AG08396 (cell line): ENCODE measurements around the gene FAM170B.

Experiments
- DNase-seq: peaks from one replicate; pipeline ENCODE4 v3.0.0; 2012; ENCODE audit warnings: low spot score, mixed read lengths

FAM170B gene

DNA sequence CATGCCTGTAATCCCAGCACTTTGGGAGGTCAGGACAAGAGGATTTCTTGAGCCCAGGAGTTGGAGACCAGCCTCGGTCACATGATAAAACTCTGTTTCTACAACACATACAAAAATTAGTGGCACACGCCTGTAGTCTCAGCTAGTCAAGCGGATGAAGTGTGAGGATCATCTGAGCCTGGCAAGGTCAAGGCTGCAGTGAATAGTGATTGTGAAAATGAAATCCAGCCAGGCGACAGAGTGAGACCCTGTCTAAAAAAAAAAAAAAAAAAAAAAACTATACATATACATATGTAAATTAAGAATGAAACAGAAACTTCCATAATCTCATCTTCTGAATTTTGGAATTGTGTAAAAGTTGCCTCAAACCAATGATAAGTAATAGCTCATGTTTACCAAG is 18.2 kb upstream of the FAM170B start:
- no peak for DNase-seq

- no peak for DNase-seq
Measured at GRCh38 chr10:49151481-49151880, 17.7 kb upstream of the FAM170B start.

- no peak for DNase-seq
Measured at GRCh38 chr10:49151025-49151445, 17.2 kb upstream of the FAM170B start.

GRCh38 chr10:49150426-49150825 is 16.6 kb upstream of the FAM170B start:
- DNase-seq, result no peak

GRCh38 chr10:49149881-49150280 is 16.1 kb upstream of the FAM170B start:
- DNase-seq, result no peak

GRCh38 chr10:49144058-49144720 is 10.4 kb upstream of the FAM170B start:
- DNase-seq, result peak; percentile 39

- DNase-seq, result no peak
Measured at GRCh38 chr10:49143249-49143648, 9.4 kb upstream of the FAM170B start.

DNA sequence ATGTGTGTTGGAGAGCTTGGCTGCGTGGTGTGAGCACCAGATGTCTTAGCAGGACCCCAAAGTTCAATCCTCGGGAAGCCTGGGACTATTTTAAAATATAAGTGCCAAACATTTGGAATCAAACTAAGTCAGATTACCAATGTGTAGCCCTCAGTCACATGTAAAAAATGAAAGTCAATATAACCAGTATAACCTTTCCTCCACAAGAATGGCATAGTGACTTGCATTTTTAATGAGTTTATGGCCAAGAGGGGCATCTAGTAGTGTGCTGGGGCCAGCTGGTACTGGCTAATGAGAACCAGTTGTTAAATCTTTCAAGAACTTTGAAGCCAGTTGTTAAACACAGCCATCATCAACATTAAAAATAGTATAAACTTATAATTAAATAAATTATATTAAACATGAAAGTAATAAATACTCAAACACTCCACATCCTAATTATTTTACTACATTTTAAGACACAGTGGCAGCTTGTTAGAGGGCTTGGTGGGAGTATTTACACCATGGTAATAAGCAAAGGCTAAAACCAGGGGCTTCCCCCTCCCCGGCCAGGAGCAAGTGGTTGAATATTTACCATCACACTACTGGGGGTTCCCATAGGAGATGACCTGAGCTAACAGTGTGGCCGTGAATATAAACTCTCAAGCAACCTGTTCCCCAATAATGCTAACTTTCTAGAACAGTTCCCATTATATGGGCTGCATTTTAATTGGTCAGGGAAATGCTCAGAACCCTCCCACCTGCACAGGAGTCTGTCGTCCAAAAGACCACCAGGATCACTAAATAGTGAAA is 7.9 kb upstream of the FAM170B start:
- no peak for DNase-seq

DNA sequence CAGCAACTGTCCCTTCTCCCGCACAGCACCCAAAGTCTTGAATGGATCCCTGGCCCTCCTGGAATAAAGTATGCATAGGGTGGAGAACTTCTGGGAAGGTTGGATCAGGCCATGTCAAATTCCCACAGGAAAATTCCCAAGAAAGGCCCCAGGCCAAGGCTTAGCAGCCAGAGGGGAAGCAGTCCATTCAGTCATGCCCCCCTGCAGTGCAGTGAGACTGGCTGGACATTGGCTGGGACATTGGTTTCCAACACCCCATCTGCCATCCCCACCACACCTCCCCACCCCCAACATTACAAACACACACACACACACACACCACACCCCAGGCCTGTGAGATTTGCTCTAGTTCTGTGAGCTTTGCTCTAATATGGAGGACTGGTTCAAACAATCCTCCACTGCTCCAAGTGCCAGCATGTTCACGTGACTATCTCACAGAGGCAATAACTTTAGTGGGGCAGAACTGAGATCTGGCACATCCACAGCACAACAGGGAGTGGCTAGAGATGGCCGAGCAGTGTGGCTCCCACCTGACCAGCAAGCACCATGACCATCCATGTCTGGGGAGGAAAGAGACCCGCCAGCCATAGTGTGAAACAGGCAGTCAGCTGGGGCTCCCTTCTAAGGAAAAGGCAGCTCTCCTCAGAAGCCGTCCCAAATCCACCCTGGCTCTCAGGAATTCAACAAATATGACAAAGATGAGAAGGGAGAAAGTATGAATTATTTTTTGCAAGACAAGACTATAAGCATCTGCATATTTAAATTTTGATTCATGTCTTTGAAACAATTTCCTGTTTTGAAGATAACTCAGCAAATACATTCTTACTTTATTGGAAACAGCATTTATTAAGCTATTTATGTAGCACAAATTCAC is 6.7 kb upstream of the FAM170B start:
- no peak for DNase-seq

DNA sequence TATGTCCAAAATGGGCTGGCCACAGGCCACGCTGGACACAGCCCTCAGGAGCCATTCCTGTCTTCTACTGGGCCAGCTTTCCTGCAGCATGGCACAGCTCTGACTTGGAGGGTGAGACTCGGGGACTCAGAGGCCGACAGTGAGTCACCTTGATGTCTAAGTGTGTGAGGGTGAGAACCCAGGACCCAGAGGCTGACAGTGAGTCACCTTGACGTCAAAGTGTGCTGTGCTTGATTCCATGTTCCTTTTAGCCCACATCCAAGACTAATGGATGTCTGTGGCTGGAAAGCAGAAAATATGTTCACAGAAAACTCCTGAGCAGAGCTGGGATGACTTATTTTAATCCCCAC is 6.0 kb upstream of the FAM170B start:
- DNase-seq, result peak; percentile 83

GRCh38 chr10:49139028-49139845 is 5.4 kb upstream of the FAM170B start:
- DNase-seq, result peak; percentile 58

DNA sequence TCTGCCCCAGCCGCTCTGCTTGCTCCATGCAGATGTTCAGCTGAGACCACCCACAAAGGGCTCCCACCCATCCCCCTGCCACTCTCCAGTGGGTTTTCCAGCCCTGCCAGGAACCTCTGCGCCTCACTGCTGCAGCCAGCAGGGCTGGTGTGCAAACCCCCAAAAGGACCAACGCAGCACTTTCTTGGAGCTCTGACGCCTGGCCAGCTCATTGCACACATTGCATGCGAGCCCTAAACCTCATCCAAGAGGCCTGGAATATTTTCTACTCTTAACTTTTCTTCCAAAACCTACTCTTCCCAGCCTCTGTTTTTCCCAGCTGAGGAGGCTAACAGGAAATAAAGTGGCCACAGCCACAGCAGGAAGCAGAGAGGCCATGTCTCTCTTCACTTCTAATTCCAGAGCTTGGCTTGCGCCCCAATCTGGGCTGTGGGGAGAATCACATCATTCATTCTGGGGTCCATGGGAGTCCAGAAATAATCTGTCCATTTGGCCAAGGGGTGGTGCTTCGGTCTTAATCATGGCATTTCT is 4.6 kb upstream of the FAM170B start:
- DNase-seq, result peak; percentile 76

GRCh38 chr10:49136525-49136924 is 2.7 kb upstream of the FAM170B start:
- no peak for DNase-seq

- peak; percentile 32 for DNase-seq
Measured at GRCh38 chr10:49135575-49136313, 1.9 kb upstream of the FAM170B start.

- DNase-seq, result no peak
Measured at GRCh38 chr10:49134327-49134726, 506 bp upstream of the FAM170B start.

DNA sequence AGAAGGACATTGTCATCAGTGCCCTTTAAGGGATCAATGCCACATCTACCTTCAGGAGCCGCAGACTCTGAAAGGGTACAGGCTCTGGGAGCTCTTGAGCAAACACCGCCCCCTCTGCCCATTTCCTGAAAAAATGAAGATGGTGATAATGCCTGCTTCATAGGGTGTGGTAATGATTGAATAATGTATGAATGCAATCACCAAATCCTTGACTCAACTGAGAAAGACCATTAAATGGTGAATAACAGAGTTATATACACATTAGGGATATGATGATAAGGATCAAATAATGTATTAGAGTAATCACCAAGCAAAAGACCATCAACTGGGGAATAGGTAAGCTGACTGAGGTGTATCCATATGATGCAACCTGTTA is 1.5 kb downstream of the FAM170B start:
- DNase-seq, result no peak

DNA sequence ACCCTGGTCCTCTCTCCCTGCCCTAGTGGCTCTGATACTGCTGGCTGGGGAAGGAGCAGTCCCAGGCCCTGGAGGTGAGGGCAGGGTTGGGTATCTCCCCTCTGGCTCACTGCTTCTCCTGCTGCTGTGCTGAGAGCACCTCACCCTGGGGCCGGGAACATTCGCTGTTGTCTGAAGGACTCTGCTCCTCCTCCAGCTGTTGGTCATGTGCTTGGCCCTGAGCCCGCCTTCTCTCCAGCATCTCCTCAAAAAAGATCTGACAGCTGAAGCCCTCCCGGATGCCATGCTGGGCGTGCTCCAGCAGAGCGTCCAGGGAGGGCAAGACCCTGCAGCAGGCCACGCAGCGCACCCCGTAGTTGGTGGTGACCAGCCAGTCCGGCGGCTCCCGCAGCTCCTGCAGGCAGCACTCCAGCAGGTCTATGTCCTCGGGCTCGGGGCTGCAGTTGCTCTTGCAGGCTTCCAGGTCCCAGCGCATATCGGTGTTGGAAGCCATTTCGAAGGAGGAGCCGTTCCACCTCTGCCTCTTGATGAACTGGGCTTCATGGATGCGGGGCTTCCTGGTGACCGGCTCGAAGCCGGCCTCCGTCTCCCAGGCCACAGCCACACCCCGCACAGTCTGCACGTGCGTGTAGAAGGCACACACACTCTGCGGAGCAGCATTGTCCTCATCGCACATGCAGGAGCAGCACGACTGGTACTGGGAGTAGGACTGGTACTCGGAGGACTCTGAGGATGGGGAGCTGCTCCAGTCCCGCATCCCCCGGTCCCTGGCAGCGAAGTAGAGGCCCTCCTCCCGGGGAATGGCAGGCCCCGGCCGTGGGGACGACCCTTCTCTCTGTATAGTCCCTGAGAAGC is 2.1 kb downstream of the FAM170B start:
- DNase-seq, result no peak

DNA sequence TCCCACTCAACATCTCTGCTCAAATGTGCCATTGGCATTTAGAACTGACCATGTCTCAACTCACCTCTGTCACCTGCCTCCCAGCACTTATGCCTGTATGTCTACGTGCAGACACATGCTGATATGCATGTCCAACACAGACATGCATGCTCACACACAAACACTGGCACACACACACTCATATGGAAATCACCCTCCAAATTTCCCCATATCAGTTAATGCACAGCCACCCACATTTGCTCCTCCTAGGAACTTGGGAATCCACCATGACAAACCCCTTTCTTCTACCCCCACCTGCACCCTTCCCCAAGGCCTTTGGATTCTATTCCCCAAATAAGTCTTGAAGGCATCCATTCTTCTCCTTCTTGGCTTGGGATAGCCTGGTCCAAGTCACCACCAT is 4.4 kb downstream of the FAM170B start:
- DNase-seq, result no peak

- no peak for DNase-seq
Measured at GRCh38 chr10:49128854-49129253, 5.0 kb downstream of the FAM170B start.
